Measurements from ENCODE around the gene TTC31. TPM values are rescaled to one million over a fixed set of nuclear protein-coding genes. Genes with fewer than 3 reads are reported as not detected.

Gene TTC31
- total RNA-seq, 1 donor from 2014 or later = 26.1 TPM

- Mint-ChIP-seq H3K27ac (no peak overlapping the region), H3K36me3 (peaks cover 16% of the 10 kb centered on the region), H3K4me3 (peak overlapping the region; percentile 18), H3K27me3 (ENCODE audit: low read depth) (peaks cover 64% of the 10 kb centered on the region), H3K9me3 (no peaks in the 10 kb centered on the region), H3K4me1 (peaks cover 44% of the 10 kb centered on the region)
- TF ChIP-seq CTCF (IDR thresholded peaks at IDR 0.05; ENCODE audit: unreplicated experiment) = no peak
- no peak for DNase-seq (ENCODE audit: low spot score in 2 of 2, unreplicated experiment in 2 of 2)
These were observed 22.8 kb downstream of the TTC31 start for GRCh38 chr2:74505448-74506246.

GRCh38 chr2:74507145-74507925 lies 24.5 kb downstream of the TTC31 start, which contains the start of gene PCGF1:
Gene PCGF1 (minus strand): TSS chr2:74507695. CDS start chr2:74507668, 27 bp downstream.
- peaks cover 63% of the 10 kb centered on the region for H3K27me3 Mint-ChIP-seq (ENCODE audit: low read depth)
- TF ChIP-seq CTCF (IDR thresholded peaks at IDR 0.05; ENCODE audit: unreplicated experiment) = peak; percentile 35
- H3K4me3 Mint-ChIP-seq = peak within 1 kb of the TSS; percentile 96
- peak within 1 kb of the TSS; percentile 99 for H3K27ac Mint-ChIP-seq
- peaks cover 35% of the 10 kb centered on the region for H3K4me1 Mint-ChIP-seq
- peaks cover 16% of the 10 kb centered on the region for H3K36me3 Mint-ChIP-seq
- peak; percentile 95 to 98 for DNase-seq (ENCODE audit: low spot score in 2 of 2, unreplicated experiment in 2 of 2)
- no peaks in the 10 kb centered on the region for H3K9me3 Mint-ChIP-seq

- H3K9me3 Mint-ChIP-seq = no peaks in the 10 kb centered on the region
- peaks cover 16% of the 10 kb centered on the region for H3K36me3 Mint-ChIP-seq
- H3K4me3 Mint-ChIP-seq = peak overlapping the region; percentile 96
- peaks cover 63% of the 10 kb centered on the region for H3K27me3 Mint-ChIP-seq (ENCODE audit: low read depth)
- DNase-seq (ENCODE audit: low spot score in 2 of 2, unreplicated experiment in 2 of 2) = peak in 1 of 2 experiments; percentile 66
- H3K4me1 Mint-ChIP-seq = peaks cover 29% of the 10 kb centered on the region
- H3K27ac Mint-ChIP-seq = peak overlapping the region; percentile 99
- TF ChIP-seq CTCF (IDR thresholded peaks at IDR 0.05; ENCODE audit: unreplicated experiment) = no peak
These were observed 25.1 kb downstream of the TTC31 start for GRCh38 chr2:74507926-74508520.

GRCh38 chr2:74510272-74510671 lies 27.4 kb downstream of the TTC31 start:
- Mint-ChIP-seq H3K36me3 (peaks cover 6% of the 10 kb centered on the region), H3K27ac (no peak overlapping the region), H3K9me3 (no peaks in the 10 kb centered on the region), H3K4me1 (peaks cover 17% of the 10 kb centered on the region), H3K4me3 (no peak overlapping the region), H3K27me3 (ENCODE audit: low read depth) (peaks cover 57% of the 10 kb centered on the region)
- no peak for DNase-seq (ENCODE audit: low spot score in 2 of 2, unreplicated experiment in 2 of 2)
- TF ChIP-seq CTCF (IDR thresholded peaks at IDR 0.05; ENCODE audit: unreplicated experiment) = no peak

GRCh38 chr2:74511104-74511989 lies 28.5 kb downstream of the TTC31 start:
- no peak for DNase-seq (ENCODE audit: low spot score in 2 of 2, unreplicated experiment in 2 of 2)
- Mint-ChIP-seq H3K27me3 (ENCODE audit: low read depth) (peaks cover 65% of the 10 kb centered on the region), H3K27ac (no peak overlapping the region), H3K4me3 (no peak overlapping the region), H3K4me1 (peaks cover 21% of the 10 kb centered on the region), H3K9me3 (no peaks in the 10 kb centered on the region), H3K36me3 (peaks cover 4% of the 10 kb centered on the region)
- no peak for TF ChIP-seq CTCF (IDR thresholded peaks at IDR 0.05; ENCODE audit: unreplicated experiment)
